ENCODE results near the gene MAP2K7.

The MAP2K7 gene

GRCh38 chr19:7859831-7860713 lies 43.6 kb upstream of the MAP2K7 start:
- TF ChIP-seq CTCF (conservative IDR thresholded peaks at IDR 0.05), result no peak
- no peak overlapping the region for H3K27ac ChIP-seq

DNA sequence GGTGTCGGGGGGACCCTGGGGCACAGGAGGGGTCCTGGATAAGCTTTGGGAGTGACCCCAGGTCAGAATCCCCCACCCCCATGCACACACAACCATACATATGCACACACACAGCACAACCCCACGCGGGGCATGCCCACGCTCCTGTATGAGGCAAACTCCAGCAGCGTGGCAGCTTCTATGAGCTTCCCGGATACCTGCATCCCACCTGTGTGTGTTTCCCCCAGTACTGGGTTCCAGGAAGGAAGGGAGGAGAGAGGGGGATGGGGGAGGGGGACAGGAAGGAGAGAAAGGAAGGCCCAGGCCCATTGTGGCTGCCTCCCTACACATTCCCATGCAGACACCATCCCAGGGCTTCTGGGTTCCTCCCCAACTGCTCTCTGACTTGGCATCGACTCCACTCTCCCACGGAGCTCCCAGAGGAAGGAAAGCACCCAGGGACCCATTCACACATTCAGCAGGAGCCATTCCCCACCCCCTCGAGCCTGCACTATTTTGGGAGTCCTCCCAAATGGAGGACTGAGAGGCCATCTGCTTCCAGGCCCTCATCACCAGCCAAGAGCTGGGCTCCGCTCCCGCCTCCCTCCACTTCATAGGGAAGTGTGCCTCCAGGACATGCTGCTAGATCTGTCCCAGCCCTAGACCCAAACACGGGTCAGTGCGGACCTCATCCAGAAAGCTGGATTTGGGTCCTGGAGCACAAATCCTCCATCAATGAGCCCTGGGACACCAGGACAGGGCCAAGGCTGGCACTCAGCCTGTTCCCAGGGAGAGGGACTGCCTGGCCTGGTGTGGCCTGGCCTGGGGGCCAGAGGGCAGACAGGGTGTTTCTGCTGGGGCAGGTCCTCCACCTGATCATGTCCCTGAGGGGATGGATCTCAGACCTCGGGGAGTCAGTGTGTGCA lies 42.7 kb upstream of the MAP2K7 start:
- TF ChIP-seq CTCF (conservative IDR thresholded peaks at IDR 0.05), result no peak
- H3K27ac ChIP-seq, result no peak overlapping the region

DNA sequence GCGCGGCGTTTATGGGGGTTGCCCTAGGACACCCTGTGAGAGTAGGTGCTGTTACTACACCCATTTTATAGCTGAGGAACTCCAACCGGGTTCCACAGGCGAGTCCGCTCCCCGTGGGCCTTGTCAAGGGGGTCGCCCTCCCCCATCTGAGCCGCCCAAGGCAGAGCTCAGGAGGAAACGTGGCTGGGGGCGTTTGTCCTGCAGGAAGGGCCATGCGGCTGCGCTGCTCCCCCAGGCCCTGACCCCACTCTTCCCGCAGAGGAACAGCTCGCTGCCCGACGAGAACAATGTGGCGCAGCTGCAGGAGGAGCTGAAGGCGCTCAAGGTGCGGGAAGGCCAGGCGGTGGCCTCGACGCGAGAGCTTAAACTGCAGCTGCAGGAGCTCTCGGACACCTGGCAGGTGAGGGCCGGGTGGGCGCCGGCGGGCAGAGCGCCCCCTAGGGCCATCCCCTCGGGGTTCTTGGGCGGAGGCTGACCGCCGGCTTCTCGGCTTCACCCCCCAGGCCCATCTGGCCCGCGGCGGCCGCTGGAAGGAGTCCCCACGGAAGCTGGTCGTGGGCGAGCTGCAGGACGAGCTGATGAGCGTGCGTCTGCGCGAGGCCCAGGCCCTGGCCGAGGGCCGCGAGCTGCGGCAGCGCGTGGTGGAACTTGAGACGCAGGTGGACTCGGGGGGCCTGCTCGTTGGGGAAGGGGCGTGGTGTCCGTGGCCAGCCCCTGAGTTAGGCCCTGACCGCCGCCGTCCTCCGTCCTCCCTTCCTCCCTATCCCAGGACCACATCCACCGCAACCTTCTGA lies 41.9 kb upstream of the MAP2K7 start:
- H3K27ac ChIP-seq, result no peak overlapping the region
- TF ChIP-seq CTCF (conservative IDR thresholded peaks at IDR 0.05), result no peak

DNA sequence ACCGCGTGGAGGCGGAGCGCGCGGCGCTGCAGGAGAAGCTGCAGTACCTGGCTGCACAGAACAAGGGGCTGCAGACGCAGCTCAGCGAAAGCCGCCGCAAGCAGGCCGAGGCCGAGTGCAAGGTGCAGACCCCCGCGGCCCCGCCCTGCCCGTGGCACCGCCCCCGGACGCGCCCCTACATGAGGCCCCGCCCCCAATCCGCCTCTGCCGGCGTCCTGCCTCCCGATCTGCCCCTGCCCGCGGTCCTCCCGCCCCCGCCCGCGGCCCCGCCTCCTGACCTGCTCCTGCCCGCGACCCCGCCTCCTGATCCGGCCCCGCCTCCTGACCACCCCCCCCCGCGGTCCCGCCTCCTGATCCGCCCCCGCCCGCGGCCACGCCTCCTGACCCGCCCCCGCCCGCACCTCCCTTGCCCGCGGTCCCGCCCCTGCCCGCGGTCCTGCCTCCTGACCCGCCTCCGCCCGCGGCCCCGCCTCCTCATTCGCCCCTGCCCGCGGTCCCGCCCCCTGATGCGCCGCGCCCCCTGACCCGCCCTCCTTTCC lies 41.2 kb upstream of the MAP2K7 start:
- no peak for TF ChIP-seq CTCF (conservative IDR thresholded peaks at IDR 0.05)
- no peak overlapping the region for H3K27ac ChIP-seq

DNA sequence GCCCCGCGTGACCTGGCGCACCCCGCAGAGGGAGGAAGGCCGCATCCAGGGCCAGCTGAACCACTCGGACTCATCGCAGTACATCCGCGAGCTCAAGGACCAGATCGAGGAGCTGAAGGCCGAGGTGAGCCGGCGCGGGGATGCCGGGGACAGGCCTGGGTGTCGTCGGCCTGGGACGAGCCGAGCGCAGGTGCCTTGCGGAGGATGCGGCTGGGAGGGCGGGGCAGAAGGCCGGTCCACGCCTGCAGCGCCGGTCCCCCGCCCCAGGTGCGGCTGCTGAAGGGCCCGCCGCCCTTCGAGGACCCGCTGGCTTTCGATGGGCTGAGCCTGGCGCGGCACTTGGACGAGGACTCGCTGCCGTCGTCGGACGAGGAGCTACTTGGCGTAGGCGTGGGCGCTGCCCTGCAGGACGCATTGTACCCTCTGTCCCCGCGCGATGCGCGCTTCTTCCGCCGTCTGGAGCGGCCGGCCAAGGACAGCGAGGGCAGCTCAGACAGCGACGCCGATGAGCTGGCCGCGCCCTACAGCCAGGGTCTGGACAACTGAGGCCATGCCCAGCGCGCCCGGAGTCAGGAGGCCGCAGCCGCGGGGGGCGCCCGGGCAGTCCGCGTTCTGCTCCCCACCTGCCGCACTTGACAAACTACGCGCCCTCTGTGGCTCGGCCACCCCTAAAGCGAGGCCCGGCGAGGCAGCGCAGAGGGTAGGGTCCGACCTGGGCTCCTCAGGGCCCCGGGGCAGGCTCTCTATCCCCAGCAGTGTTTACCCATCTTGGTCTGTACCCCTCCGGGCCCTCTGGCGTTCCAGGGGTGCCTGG lies 40.3 kb upstream of the MAP2K7 start:
- H3K27ac ChIP-seq, result no peak overlapping the region
- no peak for TF ChIP-seq CTCF (conservative IDR thresholded peaks at IDR 0.05)

GRCh38 chr19:7863971-7864689 lies 39.5 kb upstream of the MAP2K7 start:
- H3K27ac ChIP-seq, result no peak overlapping the region
- TF ChIP-seq CTCF (conservative IDR thresholded peaks at IDR 0.05), result no peak

Measured in VCaP (cell line).